SK-N-SH (cell line): Measurements from ENCODE around the gene PHACTR3. TPM values are rescaled to one million over a fixed set of nuclear protein-coding genes. Genes with fewer than 3 reads are reported as not detected.

Experiments used
- CTCF ChIA-PET: fragments of 300-600, 350-600 bp; formaldehyde crosslinking; extraction: SDS; loops from one replicate; lab custom pipeline; 2021; lab: Yijun Ruan, JAX
- POLR2A ChIA-PET: fragments of 350-600 bp; sonication (Branson Sonifier 250); formaldehyde crosslinking; extraction: SDS; loops from one replicate; lab custom pipeline; 2020; ENCODE audit warnings: antibody characterized with exemption, inconsistent platforms; lab: Yijun Ruan, JAX
- DNase-seq: peaks from one replicate; pipeline ENCODE4 v3.0.0; 2012
- H2AFZ ChIP-seq: fragments of 200-600 bp; sonication (generic); 2 replicates; pipeline ENCODE4 v1.8.1; 2016; ENCODE audit warnings: antibody characterized with exemption, mild to moderate bottlenecking, low read depth
- H3F3A ChIP-seq: fragments of 200-600 bp; sonication (generic); replicated peaks from 2 replicates; pipeline ENCODE3; 2016; ENCODE audit warnings: antibody characterized with exemption, mild to moderate bottlenecking; ENCODE audit not compliant: insufficient read depth
- H3K27ac ChIP-seq, 2 experiments: fragments of 200-500 bp in 1 of 2; fragments of 200-600 bp in 1 of 2; sonication (Bioruptor generic) in 1 of 2; sonication (generic), shearing (Covaris generic) in 1 of 2; 2 replicates each; pipeline versions ENCODE4 v1.5.1 to v1.6.1; 2014 to 2016; ENCODE audit warnings: low read depth in 2 of 2, inconsistent platforms in 1 of 2, low read length in 1 of 2, mild to moderate bottlenecking in 1 of 2, mixed read lengths in 1 of 2
- H3K27me3 ChIP-seq: fragments of 200-600 bp; sonication (generic), shearing (Covaris generic); 2 replicates; pipeline ENCODE4 v1.6.1; 2016; ENCODE audit warnings: mixed run types; ENCODE audit not compliant: insufficient read depth
- H3K36me3 ChIP-seq, 2 experiments: fragments of 200-500 bp in 1 of 2; fragments of 200-600 bp in 1 of 2; sonication (Bioruptor generic) in 1 of 2; sonication (generic) in 1 of 2; replicated peaks in 1 of 2; 2 replicates each; pipeline versions ENCODE3 to v1.5.1; 2014 to 2016; ENCODE audit warnings: low read length in 1 of 2, mild to moderate bottlenecking in 1 of 2; ENCODE audit not compliant: insufficient read depth in 2 of 2, control insufficient read depth in 1 of 2
- H3K4me1 ChIP-seq, 2 experiments: fragments of 200-500 bp in 1 of 2; fragments of 200-600 bp in 1 of 2; sonication (Bioruptor generic) in 1 of 2; sonication (generic), shearing (Covaris generic) in 1 of 2; 2 replicates each; pipeline versions ENCODE4 v1.5.1 to v1.6.1; 2014 to 2016; ENCODE audit warnings: low read depth in 1 of 2, low read length in 1 of 2, mixed run types in 1 of 2; ENCODE audit not compliant: insufficient read depth in 2 of 2, control insufficient read depth in 1 of 2
- H3K4me2 ChIP-seq: fragments of 200-600 bp; sonication (generic), shearing (Covaris generic); 2 replicates; pipeline ENCODE4 v1.6.1; 2017; ENCODE audit warnings: mixed run types
- H3K4me3 ChIP-seq, 2 experiments: fragments of 200-500 bp in 1 of 2; fragments of 200-600 bp in 1 of 2; sonication (Bioruptor generic) in 1 of 2; sonication (generic), shearing (Covaris generic) in 1 of 2; 2 replicates each; pipeline versions ENCODE4 v1.5.1 to v1.8.1; 2014 to 2016; ENCODE audit warnings: low read depth in 2 of 2, inconsistent platforms in 1 of 2, low read length in 1 of 2, mild to moderate bottlenecking in 1 of 2, mixed read lengths in 1 of 2, moderate library complexity in 1 of 2
- H3K79me2 ChIP-seq: fragments of 200-600 bp; sonication (generic); 2 replicates; pipeline ENCODE4 v1.8.1; 2017; ENCODE audit warnings: mild to moderate bottlenecking; ENCODE audit not compliant: insufficient read depth
- H3K9ac ChIP-seq: fragments of 200-600 bp; sonication (generic); 2 replicates; pipeline ENCODE4 v1.6.1; 2017; ENCODE audit warnings: mixed run types
- H3K9me2 ChIP-seq: fragments of 200-600 bp; sonication (generic); 2 replicates; pipeline ENCODE4 v1.6.1; 2017; ENCODE audit warnings: mixed run types
- H3K9me3 ChIP-seq: fragments of 200-600 bp; sonication (generic); 2 replicates; pipeline ENCODE4 v1.6.1; 2017; ENCODE audit warnings: mixed run types, mild to moderate bottlenecking, moderate library complexity
- H4K20me1 ChIP-seq: fragments of 200-600 bp; sonication (generic); 2 replicates; pipeline ENCODE4 v1.6.1; 2017; ENCODE audit warnings: mild to moderate bottlenecking, mixed run types; ENCODE audit not compliant: insufficient read depth
- EP300 ChIP-seq, 2 experiments: IDR thresholded peaks; 2 replicates each; pipeline versions ENCODE4 v1.4.0 to v1.6.1; 2012; ENCODE audit warnings: borderline replicate concordance in 1 of 2, low read depth in 1 of 2, low read length in 1 of 2
- GATA2 ChIP-seq: sonication (generic); formaldehyde crosslinking; IDR thresholded peaks from 2 replicates; pipeline ENCODE4 v1.5.0; 2020; ENCODE audit warnings: mild to moderate bottlenecking, missing genetic modification reagents
- MEF2A ChIP-seq: IDR thresholded peaks from 2 replicates; pipeline ENCODE4 v1.4.0; 2012; ENCODE audit warnings: low read depth, borderline replicate concordance
- MXI1 ChIP-seq: IDR thresholded peaks from 2 replicates; pipeline ENCODE4 v1.6.1; 2012; ENCODE audit warnings: mild to moderate bottlenecking, low read depth, low read length, improper control_type of control experiment
- WGBS: methylation state at CpG from one replicate; pipeline ENCODE4 v1.1.6; 2017; ENCODE audit warnings: low lambda C conversion rate; 5-methylcytosine and 5-hydroxymethylcytosine counted together
- polyA plus RNA-seq, 3 experiments: library from polyadenylated mRNA; depleted of rRNA; stranded (reverse); fragments of >200 nt; gene quantifications; 2 replicates each; pipeline ENCODE4 v1.2.3, GENCODE V29; 2012
- TF ChIP-seq, protein P1 (sequence below): IDR thresholded peaks from 2 replicates; pipeline ENCODE4 v1.6.1; 2012; ENCODE audit warnings: mild to moderate bottlenecking, low read depth, low read length, moderate library complexity
- TF ChIP-seq, protein P2 (sequence below): fragments of 150-350 bp; IDR thresholded peaks from 2 replicates; pipeline ENCODE4 v1.6.1; 2017; ENCODE audit warnings: antibody characterized with exemption, low read length, low read depth, borderline replicate concordance
- TF ChIP-seq, protein P3 (sequence below): IDR thresholded peaks from 2 replicates; pipeline ENCODE4 v1.4.0; 2012; ENCODE audit warnings: low read depth, borderline replicate concordance

PHACTR3 gene
- polyA plus RNA-seq, 1 of the 3 experiments (the other 2 are of a cell fraction) = 0.10 TPM

DNA sequence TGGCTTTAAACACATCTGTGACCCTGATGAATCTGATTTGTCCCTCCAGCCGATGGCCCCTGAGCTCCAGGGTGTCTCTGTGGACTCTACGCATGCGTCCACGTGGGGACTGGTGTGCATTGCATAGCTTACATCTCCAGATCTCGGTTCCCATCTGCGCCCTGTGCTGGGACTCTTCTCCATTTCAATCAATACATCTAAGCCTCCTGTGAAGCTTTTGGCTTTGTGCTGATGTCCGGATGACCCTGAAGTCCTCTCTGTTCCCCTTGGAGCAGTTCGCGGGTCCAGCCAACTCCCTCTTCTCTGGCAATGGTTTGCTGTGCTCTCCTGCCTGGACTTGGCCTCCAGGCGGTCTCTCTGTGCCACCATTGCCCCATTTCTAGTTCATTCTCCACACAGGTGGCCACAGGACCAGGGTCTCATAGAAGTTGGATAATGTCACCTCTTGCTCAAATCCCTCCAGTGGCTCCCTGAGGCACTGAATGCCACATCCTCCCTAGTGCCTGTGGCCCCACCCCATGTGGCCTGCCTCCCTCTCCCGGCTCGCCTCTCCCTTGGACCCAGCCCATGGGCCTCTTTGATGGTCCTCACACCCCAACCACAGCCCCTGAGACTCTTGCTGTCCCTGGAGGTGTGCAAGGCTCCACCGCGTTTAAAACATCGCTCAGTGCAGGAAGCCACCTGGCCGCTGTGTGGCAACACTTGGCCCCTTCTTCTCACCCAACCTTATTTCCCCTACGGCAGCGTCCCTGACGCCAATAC is 173.7 kb downstream of the PHACTR3 start:
- ChIA-PET CTCF (interaction anchor here (0.7 to 2.9 kb wide), 4 partner anchors 27 to 676 kb away, joined by 3 to 11 read pairs (median 4); no protein-coding TSS in a partner anchor), POLR2A (no interaction called here)
- Histone ChIP-seq H3K9me2 (no peaks in the 10 kb centered on the region), H3K9ac (no peak overlapping the region), H3K27ac (no peak overlapping the region), H2AFZ (no peak overlapping the region), H3K9me3 (no peaks in the 10 kb centered on the region), H3K79me2 (no peaks in the 10 kb centered on the region), H3K4me2 (no peak overlapping the region), H3K4me1 (no peaks in the 10 kb centered on the region; a peak in 1 of 4 replicates), H3K27me3 (no peaks in the 10 kb centered on the region), H3K4me3 (no peak overlapping the region), H4K20me1 (no peaks in the 10 kb centered on the region), H3F3A (no peaks in the 10 kb centered on the region), H3K36me3 (no peaks in the 10 kb centered on the region)
- TF ChIP-seq, protein P1, sequence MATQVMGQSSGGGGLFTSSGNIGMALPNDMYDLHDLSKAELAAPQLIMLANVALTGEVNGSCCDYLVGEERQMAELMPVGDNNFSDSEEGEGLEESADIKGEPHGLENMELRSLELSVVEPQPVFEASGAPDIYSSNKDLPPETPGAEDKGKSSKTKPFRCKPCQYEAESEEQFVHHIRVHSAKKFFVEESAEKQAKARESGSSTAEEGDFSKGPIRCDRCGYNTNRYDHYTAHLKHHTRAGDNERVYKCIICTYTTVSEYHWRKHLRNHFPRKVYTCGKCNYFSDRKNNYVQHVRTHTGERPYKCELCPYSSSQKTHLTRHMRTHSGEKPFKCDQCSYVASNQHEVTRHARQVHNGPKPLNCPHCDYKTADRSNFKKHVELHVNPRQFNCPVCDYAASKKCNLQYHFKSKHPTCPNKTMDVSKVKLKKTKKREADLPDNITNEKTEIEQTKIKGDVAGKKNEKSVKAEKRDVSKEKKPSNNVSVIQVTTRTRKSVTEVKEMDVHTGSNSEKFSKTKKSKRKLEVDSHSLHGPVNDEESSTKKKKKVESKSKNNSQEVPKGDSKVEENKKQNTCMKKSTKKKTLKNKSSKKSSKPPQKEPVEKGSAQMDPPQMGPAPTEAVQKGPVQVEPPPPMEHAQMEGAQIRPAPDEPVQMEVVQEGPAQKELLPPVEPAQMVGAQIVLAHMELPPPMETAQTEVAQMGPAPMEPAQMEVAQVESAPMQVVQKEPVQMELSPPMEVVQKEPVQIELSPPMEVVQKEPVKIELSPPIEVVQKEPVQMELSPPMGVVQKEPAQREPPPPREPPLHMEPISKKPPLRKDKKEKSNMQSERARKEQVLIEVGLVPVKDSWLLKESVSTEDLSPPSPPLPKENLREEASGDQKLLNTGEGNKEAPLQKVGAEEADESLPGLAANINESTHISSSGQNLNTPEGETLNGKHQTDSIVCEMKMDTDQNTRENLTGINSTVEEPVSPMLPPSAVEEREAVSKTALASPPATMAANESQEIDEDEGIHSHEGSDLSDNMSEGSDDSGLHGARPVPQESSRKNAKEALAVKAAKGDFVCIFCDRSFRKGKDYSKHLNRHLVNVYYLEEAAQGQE = no peak
- TF ChIP-seq, protein P2, sequence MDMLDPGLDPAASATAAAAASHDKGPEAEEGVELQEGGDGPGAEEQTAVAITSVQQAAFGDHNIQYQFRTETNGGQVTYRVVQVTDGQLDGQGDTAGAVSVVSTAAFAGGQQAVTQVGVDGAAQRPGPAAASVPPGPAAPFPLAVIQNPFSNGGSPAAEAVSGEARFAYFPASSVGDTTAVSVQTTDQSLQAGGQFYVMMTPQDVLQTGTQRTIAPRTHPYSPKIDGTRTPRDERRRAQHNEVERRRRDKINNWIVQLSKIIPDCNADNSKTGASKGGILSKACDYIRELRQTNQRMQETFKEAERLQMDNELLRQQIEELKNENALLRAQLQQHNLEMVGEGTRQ = no peak
- TF ChIP-seq MXI1 (no peak), GATA2 (CRISPR knock-in tag) (no peak), MEF2A (no peak), EP300 (IDR thresholded peaks at IDR 0.05; ENCODE audit: borderline replicate concordance in 1 of 2, low read depth in 1 of 2, low read length in 1 of 2) (no peak)
- TF ChIP-seq, protein P3, sequence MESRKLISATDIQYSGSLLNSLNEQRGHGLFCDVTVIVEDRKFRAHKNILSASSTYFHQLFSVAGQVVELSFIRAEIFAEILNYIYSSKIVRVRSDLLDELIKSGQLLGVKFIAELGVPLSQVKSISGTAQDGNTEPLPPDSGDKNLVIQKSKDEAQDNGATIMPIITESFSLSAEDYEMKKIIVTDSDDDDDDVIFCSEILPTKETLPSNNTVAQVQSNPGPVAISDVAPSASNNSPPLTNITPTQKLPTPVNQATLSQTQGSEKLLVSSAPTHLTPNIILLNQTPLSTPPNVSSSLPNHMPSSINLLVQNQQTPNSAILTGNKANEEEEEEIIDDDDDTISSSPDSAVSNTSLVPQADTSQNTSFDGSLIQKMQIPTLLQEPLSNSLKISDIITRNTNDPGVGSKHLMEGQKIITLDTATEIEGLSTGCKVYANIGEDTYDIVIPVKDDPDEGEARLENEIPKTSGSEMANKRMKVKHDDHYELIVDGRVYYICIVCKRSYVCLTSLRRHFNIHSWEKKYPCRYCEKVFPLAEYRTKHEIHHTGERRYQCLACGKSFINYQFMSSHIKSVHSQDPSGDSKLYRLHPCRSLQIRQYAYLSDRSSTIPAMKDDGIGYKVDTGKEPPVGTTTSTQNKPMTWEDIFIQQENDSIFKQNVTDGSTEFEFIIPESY = no peak
- DNase-seq = no peak
- WGBS = 51% methylated on average over 19 of the region's 19 CpGs
